GM10248 (cell line): ENCODE results near the gene PAM.

Experiments
- CTCF ChIA-PET: fragments of 300-600 bp; sonication (Branson Sonifier 250); formaldehyde crosslinking; extraction: SDS; loops from one replicate; lab custom pipeline; 2021; ENCODE audit warnings: antibody characterized with exemption; lab: Yijun Ruan, JAX
- POLR2A ChIA-PET: fragments of 350-650 bp; sonication (Branson Sonifier 250); formaldehyde crosslinking; extraction: SDS; loops from one replicate; lab custom pipeline; 2020; ENCODE audit warnings: antibody characterized with exemption; lab: Yijun Ruan, JAX
- DNase-seq: peaks from one replicate; pipeline ENCODE4 v3.0.0; 2012; ENCODE audit errors: extremely low spot score
- CTCF ChIP-seq: IDR thresholded peaks from 2 replicates; pipeline ENCODE4 v1.5.1; 2012; ENCODE audit warnings: mild to moderate bottlenecking, low read depth; ENCODE audit errors: extremely low read depth, missing control alignments, control extremely low read depth

The PAM gene

DNA sequence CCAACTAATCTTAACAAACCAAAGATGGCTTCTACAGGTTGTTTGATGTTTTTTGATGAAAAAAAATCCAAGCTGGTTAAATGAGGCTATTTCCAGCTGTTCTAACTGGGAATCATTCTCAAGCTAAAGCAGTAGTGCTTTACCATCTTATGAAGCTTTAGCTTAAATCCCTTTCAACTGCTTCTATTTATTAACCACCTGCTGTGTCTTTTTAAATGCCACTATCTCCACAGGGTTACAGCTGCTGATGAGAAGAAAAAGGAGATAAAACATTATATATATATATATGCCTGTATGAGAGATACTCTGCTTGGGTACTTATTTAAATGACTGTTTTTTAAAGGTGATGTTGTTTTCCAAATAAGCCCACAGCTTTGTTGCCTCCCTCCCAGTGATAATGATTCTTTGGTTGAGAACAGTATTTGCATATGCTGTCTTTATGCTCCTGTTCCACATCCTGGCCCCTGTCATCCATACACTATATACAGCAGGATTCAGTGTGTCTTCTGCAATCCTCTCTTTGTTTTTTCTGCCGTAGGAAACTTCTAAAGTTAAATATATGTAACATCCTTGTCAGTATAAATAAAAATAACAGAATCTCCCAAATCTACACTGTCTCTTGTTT is 164.0 kb downstream of the PAM start:
- CTCF ChIA-PET = interaction anchor here (0.9 to 4.3 kb wide), 7 partner anchors 8 to 113 kb away, joined by 3 to 17 read pairs (median 4); no protein-coding TSS in a partner anchor
- TF ChIP-seq CTCF = no peak
- POLR2A ChIA-PET = no interaction called here
- no peak for DNase-seq

- no peak for TF ChIP-seq CTCF
- ChIA-PET POLR2A (no interaction called here), CTCF (interaction anchor here (1.1 to 1.7 kb wide), 5 partner anchors 14 to 271 kb away, joined by 3 read pairs; no protein-coding TSS in a partner anchor)
- DNase-seq = no peak
Observed at GRCh38 chr5:102920762-102921161, 165.7 kb downstream of the PAM start.

GRCh38 chr5:102921341-102922044 is 166.4 kb downstream of the PAM start:
- no peak for TF ChIP-seq CTCF
- POLR2A ChIA-PET = no interaction called here
- DNase-seq = no peak
- CTCF ChIA-PET = interaction anchor here (0.8 to 1.7 kb wide), 8 partner anchors 9 to 271 kb away, joined by 3 to 5 read pairs (median 3); no protein-coding TSS in a partner anchor

DNA sequence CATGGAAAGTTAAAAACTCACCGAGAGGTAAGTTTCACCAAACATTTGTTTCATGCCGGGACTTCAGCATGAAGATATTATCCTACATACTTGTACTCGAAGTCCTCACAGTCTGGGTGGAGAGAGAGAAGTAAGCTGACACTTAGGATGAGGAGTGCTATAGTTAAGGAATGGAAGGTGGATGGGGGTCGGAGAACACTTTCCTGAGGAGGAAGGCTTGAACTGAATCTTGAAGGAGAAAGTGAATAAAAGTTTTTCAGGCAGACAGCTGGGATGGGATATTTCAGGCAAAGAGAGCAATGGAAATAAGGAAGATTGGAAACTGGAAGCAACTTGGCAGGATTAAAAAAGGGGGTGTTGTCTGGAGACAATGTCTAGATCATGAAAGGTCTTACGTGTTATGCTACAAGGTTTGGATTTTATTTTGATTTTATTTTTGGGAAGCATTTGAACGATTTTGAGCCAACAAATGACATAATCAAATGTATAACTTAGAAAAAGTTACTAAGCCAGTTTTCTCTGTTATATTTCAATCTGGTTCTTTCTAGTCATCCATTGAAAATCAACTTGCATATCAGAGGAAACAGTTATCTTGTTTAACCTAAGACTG is 167.1 kb downstream of the PAM start:
- POLR2A ChIA-PET = no interaction called here
- CTCF ChIA-PET = interaction anchor here (0.8 to 1.7 kb wide), 6 partner anchors 8 to 217 kb away, joined by 3 to 5 read pairs (median 3); no protein-coding TSS in a partner anchor
- TF ChIP-seq CTCF = no peak
- no peak for DNase-seq

DNA sequence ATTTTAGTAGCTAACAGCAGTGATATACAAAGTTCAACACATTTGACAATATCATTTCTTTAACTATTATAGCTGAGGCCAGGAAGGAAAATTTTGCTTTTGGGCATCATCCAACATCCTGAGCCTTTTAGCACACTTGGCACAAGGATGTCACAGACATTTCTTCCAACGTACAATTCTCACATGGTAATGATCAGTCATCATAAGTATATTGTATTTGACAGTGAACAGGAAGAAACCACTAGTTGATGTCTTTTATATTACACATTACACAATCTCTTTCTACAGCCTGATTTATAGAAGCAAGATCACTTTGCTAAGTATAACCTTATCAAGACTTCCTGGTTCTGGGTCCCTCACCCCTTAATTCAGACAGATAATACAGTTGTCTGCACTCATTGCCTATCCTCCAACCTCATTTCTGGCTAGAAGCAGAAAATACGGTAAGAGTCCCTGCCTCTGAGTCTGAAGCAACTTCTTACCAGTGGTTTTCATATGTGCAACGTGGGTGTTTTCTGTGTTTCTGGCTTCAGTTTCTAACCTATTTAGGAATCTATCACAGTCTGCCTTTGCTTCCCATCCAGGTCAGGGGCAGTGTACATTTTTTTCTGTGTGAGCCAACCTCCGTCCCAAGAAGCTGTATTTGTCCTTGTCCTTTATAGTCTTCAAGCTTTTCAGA is 167.8 kb downstream of the PAM start:
- ChIA-PET CTCF (interaction anchor here (1.3 to 1.4 kb wide), 2 partner anchors 9 to 33 kb away, joined by 3 to 4 read pairs; no protein-coding TSS in a partner anchor), POLR2A (no interaction called here)
- DNase-seq = no peak
- no peak for TF ChIP-seq CTCF

DNA sequence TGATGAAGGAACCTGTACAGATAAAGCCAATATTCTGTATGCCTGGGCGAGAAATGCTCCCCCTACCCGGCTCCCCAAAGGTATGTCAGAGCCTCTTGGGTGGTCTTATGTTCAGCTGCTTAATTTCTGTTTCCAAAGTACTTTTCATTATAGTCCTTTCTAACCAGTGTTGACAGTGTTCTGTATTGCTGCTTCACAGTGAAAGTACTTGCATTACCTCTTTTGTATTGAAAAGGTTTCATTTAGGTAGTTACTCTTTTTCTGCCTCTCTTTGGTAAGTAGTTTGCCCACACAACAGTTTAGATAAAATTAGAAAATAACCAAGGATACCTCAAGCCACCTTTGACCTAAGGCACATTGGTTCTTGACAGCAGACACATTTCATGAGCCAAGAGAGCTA is 169.9 kb downstream of the PAM start:
- POLR2A ChIA-PET = no interaction called here
- CTCF ChIA-PET = interaction anchor here (1.0 to 1.5 kb wide), 3 partner anchors 9 to 15 kb away, joined by 4 to 5 read pairs (median 4); no protein-coding TSS in a partner anchor
- no peak for DNase-seq
- no peak for TF ChIP-seq CTCF
